ENCODE results near the gene FSTL1.

DNA sequence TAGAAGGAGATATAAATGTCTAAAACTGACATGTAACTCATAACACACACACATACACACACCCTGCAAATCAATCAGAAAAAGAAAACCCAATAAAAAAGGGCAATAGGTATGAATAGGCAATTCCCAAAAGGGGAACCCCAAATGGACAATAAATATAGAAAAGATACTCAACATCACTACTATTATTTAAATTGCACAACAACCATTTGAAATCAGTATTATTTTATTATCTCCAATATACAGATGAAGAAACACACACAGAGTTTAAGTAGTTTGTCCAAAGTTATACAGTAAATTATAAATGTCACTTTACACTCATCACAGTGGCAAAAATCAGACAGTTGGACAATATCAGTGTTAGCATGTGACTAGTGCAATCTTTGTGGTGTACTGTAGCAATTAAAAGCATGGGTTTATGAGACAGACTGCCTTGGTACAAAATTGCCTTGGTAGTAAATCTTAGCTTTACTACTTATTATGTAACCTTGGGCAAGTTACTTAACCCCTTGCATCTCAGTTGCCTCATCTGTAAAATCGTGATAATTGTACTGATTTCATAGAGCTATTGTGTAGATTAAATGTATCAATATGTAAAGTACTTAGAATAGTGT lies 3.4 kb upstream of the FSTL1 start:
- no peak for TF ChIP-seq ZNF274 (IDR thresholded peaks at IDR 0.05; ENCODE audit: low read length)
- TF ChIP-seq ZNF274 (tag by site-specific recombination; IDR thresholded peaks at IDR 0.05; ENCODE audit: borderline replicate concordance) = no peak
- no peak for TF ChIP-seq ZNF223 (tag by site-specific recombination; IDR thresholded peaks at IDR 0.05)
- TF ChIP-seq ZNF792 (tag by site-specific recombination; IDR thresholded peaks at IDR 0.05) = no peak
- no peak for TF ChIP-seq ZNF660 (tag by site-specific recombination; IDR thresholded peaks at IDR 0.05)
- no peak; the same call in 1 of the 2 replicates for TF ChIP-seq TCF7L2 (IDR thresholded peaks at IDR 0.05; ENCODE audit: borderline replicate concordance, low read depth, low read length)
- TF ChIP-seq, protein P1, sequence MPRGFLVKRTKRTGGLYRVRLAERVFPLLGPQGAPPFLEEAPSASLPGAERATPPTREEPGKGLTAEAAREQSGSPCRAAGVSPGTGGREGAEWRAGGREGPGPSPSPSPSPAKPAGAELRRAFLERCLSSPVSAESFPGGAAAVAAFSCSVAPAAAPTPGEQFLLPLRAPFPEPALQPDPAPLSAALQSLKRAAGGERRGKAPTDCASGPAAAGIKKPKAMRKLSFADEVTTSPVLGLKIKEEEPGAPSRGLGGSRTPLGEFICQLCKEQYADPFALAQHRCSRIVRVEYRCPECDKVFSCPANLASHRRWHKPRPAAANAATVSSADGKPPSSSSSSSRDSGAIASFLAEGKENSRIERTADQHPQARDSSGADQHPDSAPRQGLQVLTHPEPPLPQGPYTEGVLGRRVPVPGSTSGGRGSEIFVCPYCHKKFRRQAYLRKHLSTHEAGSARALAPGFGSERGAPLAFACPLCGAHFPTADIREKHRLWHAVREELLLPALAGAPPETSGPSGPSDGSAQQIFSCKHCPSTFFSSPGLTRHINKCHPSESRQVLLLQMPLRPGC (tag by site-specific recombination; IDR thresholded peaks at IDR 0.05) = no peak
- TF ChIP-seq ZNF24 (tag by site-specific recombination; IDR thresholded peaks at IDR 0.05) = no peak
- TF ChIP-seq ZNF10 (tag by site-specific recombination; IDR thresholded peaks at IDR 0.05) = no peak
- TF ChIP-seq, protein P2, sequence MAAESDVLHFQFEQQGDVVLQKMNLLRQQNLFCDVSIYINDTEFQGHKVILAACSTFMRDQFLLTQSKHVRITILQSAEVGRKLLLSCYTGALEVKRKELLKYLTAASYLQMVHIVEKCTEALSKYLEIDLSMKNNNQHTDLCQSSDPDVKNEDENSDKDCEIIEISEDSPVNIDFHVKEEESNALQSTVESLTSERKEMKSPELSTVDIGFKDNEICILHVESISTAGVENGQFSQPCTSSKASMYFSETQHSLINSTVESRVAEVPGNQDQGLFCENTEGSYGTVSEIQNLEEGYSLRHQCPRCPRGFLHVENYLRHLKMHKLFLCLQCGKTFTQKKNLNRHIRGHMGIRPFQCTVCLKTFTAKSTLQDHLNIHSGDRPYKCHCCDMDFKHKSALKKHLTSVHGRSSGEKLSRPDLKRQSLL (tag by site-specific recombination; IDR thresholded peaks at IDR 0.05) = no peak
- TF ChIP-seq, protein P3, sequence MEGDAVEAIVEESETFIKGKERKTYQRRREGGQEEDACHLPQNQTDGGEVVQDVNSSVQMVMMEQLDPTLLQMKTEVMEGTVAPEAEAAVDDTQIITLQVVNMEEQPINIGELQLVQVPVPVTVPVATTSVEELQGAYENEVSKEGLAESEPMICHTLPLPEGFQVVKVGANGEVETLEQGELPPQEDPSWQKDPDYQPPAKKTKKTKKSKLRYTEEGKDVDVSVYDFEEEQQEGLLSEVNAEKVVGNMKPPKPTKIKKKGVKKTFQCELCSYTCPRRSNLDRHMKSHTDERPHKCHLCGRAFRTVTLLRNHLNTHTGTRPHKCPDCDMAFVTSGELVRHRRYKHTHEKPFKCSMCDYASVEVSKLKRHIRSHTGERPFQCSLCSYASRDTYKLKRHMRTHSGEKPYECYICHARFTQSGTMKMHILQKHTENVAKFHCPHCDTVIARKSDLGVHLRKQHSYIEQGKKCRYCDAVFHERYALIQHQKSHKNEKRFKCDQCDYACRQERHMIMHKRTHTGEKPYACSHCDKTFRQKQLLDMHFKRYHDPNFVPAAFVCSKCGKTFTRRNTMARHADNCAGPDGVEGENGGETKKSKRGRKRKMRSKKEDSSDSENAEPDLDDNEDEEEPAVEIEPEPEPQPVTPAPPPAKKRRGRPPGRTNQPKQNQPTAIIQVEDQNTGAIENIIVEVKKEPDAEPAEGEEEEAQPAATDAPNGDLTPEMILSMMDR (tag by site-specific recombination; IDR thresholded peaks at IDR 0.05) = no peak
